Measurements from ENCODE around the gene PPP2R5E. TPM values are rescaled to one million over a fixed set of nuclear protein-coding genes. Genes with fewer than 3 reads are reported as not detected.

Gene PPP2R5E
- total and polyA plus RNA-seq, 9 of the 15 experiments (the other 6 are each of a cell fraction or from before 2014, with no cell fraction given): 4.2 to 30.3 (median 11.0) TPM

- peak; percentile 24; the same call in 1 of the 2 replicates for TF ChIP-seq GMEB1 (CRISPR knock-in tag; IDR thresholded peaks at IDR 0.05)
- TF ChIP-seq ZNF398 (CRISPR knock-in tag; IDR thresholded peaks at IDR 0.05): no peak
- TF ChIP-seq CSDE1 (IDR thresholded peaks at IDR 0.05): no peak
- TF ChIP-seq SRSF9 (IDR thresholded peaks at IDR 0.05; ENCODE audit: borderline replicate concordance, low read depth, low read length): no peak
- TF ChIP-seq GATAD2B (IDR thresholded peaks at IDR 0.05; ENCODE audit: borderline replicate concordance): no peak
- TF ChIP-seq VEZF1 (CRISPR knock-in tag; IDR thresholded peaks at IDR 0.05): peak; percentile 82
- TF ChIP-seq SLC30A9 (CRISPR knock-in tag; IDR thresholded peaks at IDR 0.05): no peak
- no peak for TF ChIP-seq ZNF57 (CRISPR knock-in tag; IDR thresholded peaks at IDR 0.05)
- TF ChIP-seq ZKSCAN1 (IDR thresholded peaks at IDR 0.05; ENCODE audit: low read depth, low read length): no peak
- TF ChIP-seq L3MBTL2 (IDR thresholded peaks at IDR 0.05): peak; percentile 60
- peak; percentile 41 to 90 (median 62); a peak in 4 of 6 replicates for TF ChIP-seq ZBTB11 (CRISPR knock-in tag; IDR thresholded peaks at IDR 0.05)
- TF ChIP-seq COPS2 (conservative IDR thresholded peaks at IDR 0.05): no peak
- no peak for TF ChIP-seq CREB3L1 (IDR thresholded peaks at IDR 0.05; ENCODE audit: borderline replicate concordance, low read depth)
- peak; percentile 44 for TF ChIP-seq CCNT2 (IDR thresholded peaks at IDR 0.05; ENCODE audit: borderline replicate concordance, extremely low read depth, insufficient read length, low read depth, low read length)
These were observed at the start of gene PPP2R5E (continued) for GRCh38 chr14:63543000-63543825.
